Skeletal muscle satellite cell (primary cell): Measurements from ENCODE around the gene EPB41L3.

ENCODE experiments used
- H3K27me3 ChIP-seq: 2 replicates; pipeline ENCODE4 v1.7.0; 2013; ENCODE audit warnings: low read length; ENCODE audit not compliant: control insufficient read depth, insufficient read depth
- H3K36me3 ChIP-seq: 2 replicates; pipeline ENCODE4 v1.7.0; 2013; ENCODE audit warnings: mild to moderate bottlenecking, control low read depth, low read length; ENCODE audit not compliant: insufficient read depth
- H3K4me1 ChIP-seq: 2 replicates; pipeline ENCODE4 v1.7.0; 2013; ENCODE audit warnings: low read length; ENCODE audit not compliant: control insufficient read depth, insufficient read depth
- H3K4me2 ChIP-seq: 2 replicates; pipeline ENCODE4 v1.7.0; 2013; ENCODE audit warnings: mild to moderate bottlenecking, low read length
- H3K4me3 ChIP-seq: 2 replicates; pipeline ENCODE4 v1.7.0; 2013; ENCODE audit warnings: low read length
- H3K9ac ChIP-seq: 2 replicates; pipeline ENCODE4 v1.7.0; 2013; ENCODE audit warnings: mild to moderate bottlenecking, low read depth, low read length, moderate library complexity
- H3K9me3 ChIP-seq: replicated peaks from 2 replicates; pipeline ENCODE4 v1.7.0; 2013; ENCODE audit warnings: mild to moderate bottlenecking, control low read depth, low read length

EPB41L3 gene

DNA sequence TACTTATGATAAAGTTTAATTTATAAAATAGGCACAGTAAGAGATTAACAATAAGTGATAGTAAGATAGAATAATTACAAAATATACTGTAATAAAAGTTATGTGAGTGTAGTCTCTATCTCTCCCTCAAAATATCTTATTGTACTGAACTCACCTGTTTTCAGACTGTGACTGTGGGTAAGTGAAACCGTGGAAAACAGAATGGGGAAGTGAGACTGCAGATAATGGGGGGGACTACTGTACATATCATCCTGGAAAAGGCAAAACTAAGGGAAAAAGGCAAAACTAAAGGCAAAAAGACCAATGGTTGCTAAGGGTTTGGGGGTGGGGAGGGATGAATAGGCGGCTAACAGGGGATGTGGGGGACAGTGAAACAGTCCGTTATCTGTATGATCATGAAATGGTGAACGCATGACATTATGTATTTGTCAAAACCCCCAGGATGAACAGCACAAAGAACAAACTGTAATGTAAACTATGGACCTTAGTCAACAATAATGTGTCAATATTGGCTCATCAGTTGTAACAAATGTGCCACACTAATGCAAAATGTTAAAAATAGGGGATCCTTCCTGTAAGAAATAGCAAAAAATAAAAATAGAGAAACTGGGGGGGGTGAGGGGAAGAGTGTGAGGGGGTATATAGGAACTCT, 93.8 kb downstream of the EPB41L3 start:
- no peaks in the 10 kb centered on the region for H3K9me3 ChIP-seq
- H3K9ac ChIP-seq, result no peak overlapping the region
- H3K4me3 ChIP-seq, result no peak overlapping the region
- H3K36me3 ChIP-seq, result no peaks in the 10 kb centered on the region
- no peak overlapping the region for H3K4me2 ChIP-seq
- no peaks in the 10 kb centered on the region for H3K27me3 ChIP-seq
- H3K4me1 ChIP-seq, result no peaks in the 10 kb centered on the region

DNA sequence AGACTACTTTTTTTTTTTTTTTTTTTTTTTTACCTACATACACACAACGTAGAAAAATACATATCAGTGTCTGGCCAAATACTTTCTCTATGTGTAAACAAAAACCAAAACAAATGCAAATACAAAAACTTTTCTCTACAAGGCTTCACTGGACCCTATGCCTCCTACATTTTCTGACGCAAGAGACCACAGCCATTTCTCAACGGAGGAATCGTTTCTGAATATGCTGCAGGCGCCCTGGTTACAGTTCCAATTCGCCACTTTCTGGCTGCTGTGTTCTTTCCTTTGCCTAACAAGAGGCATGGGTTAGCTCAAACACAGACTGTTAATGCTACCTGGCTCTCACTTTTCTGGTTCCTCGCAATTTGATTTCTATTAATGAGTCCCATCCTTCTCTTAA, 96.4 kb downstream of the EPB41L3 start:
- Histone ChIP-seq H3K4me1 (no peaks in the 10 kb centered on the region), H3K4me3 (no peak overlapping the region), H3K27me3 (no peaks in the 10 kb centered on the region), H3K4me2 (no peak overlapping the region), H3K9ac (no peak overlapping the region), H3K9me3 (no peaks in the 10 kb centered on the region), H3K36me3 (no peaks in the 10 kb centered on the region)

DNA sequence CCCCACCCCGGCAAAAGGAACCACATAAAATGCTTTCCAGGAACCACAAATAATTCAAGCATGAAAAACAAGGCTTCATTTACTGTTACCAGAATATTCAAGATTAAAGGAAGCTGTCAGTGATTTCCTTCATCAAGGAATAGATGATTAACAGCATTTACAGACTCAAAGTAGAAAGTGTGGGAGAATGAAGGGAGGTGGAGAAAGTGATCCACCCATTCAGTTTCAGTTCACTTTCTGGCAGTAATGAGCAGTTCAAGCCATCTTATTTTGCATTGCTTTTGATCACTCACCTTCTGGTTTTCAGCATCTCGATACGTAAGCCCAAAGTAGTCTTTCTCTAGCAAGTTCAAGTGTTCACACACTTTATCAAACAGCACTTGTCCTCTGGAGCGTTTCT, 99.0 kb downstream of the EPB41L3 start:
- H3K4me3 ChIP-seq, result no peak overlapping the region
- H3K9me3 ChIP-seq, result no peaks in the 10 kb centered on the region
- no peaks in the 10 kb centered on the region for H3K27me3 ChIP-seq
- H3K36me3 ChIP-seq, result no peaks in the 10 kb centered on the region
- H3K9ac ChIP-seq, result no peak overlapping the region
- H3K4me2 ChIP-seq, result no peak overlapping the region
- H3K4me1 ChIP-seq, result no peaks in the 10 kb centered on the region

DNA sequence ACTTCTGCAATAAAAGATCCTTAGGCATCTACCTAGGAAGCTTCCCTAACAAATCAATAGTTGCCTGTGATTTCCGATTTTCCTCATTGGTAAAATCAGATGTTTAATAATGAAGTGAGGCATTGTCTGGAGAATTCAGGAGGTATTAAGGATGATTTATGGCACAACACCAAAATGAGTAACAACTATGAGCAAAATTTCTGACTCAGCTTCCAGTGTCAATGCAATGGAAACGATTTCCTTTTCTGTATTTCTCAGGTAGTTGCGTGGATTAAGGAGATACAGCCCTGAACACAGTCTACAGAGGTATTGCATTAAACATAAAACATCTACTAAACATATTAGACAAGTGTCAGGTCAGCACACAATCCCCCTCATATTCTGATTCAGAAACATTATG, 99.5 kb downstream of the EPB41L3 start:
- H3K27me3 ChIP-seq, result no peaks in the 10 kb centered on the region
- H3K4me3 ChIP-seq, result no peak overlapping the region
- H3K4me2 ChIP-seq, result no peak overlapping the region
- no peaks in the 10 kb centered on the region for H3K9me3 ChIP-seq
- no peaks in the 10 kb centered on the region for H3K36me3 ChIP-seq
- no peak overlapping the region for H3K9ac ChIP-seq
- H3K4me1 ChIP-seq, result no peaks in the 10 kb centered on the region

DNA sequence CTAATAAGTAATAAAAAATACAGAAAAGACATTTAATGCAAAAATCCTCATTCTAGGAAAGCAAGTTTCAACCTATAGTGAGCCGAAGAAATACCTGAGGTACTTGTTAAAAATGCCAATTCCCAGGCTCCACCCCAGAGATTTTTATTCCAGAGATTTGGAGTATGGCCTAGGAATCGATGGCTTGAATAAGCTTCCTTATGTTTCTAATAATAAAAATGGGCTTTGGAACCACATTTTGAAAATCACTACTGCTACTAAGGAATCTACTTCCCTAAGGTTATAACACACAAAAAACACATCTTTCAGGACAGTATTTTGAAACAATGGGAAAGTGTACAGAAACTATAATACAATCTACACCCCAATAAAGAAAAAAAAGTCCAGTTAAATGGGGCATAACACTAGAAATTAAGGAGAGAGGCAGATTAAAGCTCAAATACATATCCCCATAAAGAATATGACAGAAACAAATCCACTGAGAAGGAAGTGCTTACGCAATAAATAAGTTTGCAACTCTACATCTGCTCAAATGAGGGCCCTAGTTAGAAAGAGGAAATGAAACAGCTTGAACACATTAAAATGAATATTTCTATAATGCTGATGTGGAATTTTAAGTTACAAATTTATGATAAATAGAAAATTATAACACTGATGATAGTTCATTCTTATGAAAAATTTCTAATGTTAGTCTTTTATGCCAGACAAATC, 103.7 kb downstream of the EPB41L3 start:
- Histone ChIP-seq H3K36me3 (no peaks in the 10 kb centered on the region), H3K4me2 (no peak overlapping the region), H3K27me3 (no peaks in the 10 kb centered on the region), H3K9ac (no peak overlapping the region), H3K4me3 (no peak overlapping the region), H3K4me1 (no peaks in the 10 kb centered on the region), H3K9me3 (no peaks in the 10 kb centered on the region)

DNA sequence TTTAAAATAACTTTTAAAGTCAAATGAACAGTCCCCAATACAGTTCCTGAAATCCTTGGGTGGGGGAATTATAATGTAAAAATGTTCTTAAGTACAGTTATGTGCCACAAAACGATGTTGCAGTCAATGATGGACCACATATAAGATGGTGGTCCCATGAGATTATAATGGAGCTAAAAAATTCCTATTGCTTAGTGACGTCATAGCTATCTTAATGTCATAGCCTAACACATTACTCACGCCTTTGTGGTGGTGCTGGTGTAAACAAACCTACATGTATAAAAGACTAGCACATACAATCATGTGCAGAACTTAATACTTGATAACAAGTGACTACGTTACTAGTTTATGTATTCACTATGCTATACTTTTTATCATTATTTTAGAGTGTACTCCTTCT, 109.4 kb downstream of the EPB41L3 start:
- no peak overlapping the region for H3K9ac ChIP-seq
- no peaks in the 10 kb centered on the region for H3K9me3 ChIP-seq
- H3K4me1 ChIP-seq, result no peaks in the 10 kb centered on the region

GRCh38 chr18:5431836-5432575, 111.8 kb downstream of the EPB41L3 start:
- no peaks in the 10 kb centered on the region for H3K36me3 ChIP-seq
- no peaks in the 10 kb centered on the region for H3K4me1 ChIP-seq
- H3K4me3 ChIP-seq, result no peak overlapping the region
- H3K4me2 ChIP-seq, result no peak overlapping the region
- H3K9ac ChIP-seq, result no peak overlapping the region
- peaks cover 3% of the 10 kb centered on the region for H3K9me3 ChIP-seq
- no peaks in the 10 kb centered on the region for H3K27me3 ChIP-seq

More for the DNA sequence above, 109.4 kb downstream of the EPB41L3 start:
- Histone ChIP-seq H3K4me3 (no peak overlapping the region), H3K4me2 (no peak overlapping the region), H3K36me3 (no peaks in the 10 kb centered on the region), H3K27me3 (no peaks in the 10 kb centered on the region)

GRCh38 chr18:5430131-5430530, 113.7 kb downstream of the EPB41L3 start:
- Histone ChIP-seq H3K36me3 (no peaks in the 10 kb centered on the region), H3K9me3 (peaks cover 3% of the 10 kb centered on the region), H3K4me1 (no peaks in the 10 kb centered on the region), H3K27me3 (no peaks in the 10 kb centered on the region), H3K4me3 (no peak overlapping the region), H3K4me2 (no peak overlapping the region), H3K9ac (no peak overlapping the region)

DNA sequence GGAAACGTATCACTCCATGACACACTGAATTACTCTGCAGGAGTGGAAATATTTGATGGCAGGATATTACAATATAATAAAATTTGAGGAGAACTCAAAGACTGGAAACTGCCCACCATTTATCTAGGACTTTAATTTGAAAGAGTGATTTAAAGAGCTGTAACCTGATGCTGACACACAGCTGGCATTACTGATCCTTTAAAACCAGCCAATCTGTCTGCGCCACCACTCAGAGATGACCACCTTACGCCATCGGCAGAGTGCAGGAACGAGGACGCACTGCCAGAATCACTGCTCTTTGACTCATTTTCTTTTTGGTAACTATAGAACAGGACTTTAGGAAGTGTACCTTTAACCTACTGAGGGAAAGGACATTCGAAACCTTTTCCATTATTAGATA, 114.1 kb downstream of the EPB41L3 start:
- no peak overlapping the region for H3K4me2 ChIP-seq
- H3K4me1 ChIP-seq, result no peaks in the 10 kb centered on the region

DNA sequence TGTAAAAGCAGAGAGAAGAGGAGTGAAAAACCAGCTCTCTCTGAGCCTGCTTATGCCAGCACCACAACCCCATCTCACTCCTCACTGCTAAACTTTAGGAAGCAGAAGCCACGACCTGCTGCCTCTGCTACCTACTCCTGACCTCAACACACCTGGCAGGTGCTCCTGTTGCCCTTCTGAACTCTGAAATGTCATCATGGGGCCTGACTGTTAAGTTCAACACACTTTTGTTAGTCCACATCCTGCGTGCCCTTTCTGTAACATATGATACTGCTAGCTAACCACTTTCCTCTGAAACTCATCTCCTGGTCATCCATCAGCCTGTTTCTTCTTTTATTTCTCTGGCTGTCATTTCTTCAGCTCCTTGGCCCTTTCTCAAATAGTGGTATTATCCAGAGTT, 118.1 kb downstream of the EPB41L3 start:
- no peaks in the 10 kb centered on the region for H3K36me3 ChIP-seq
- H3K9me3 ChIP-seq, result peaks cover 3% of the 10 kb centered on the region
- H3K4me3 ChIP-seq, result no peak overlapping the region
- no peaks in the 10 kb centered on the region for H3K4me1 ChIP-seq
- no peaks in the 10 kb centered on the region for H3K27me3 ChIP-seq
- no peak overlapping the region for H3K4me2 ChIP-seq
- no peak overlapping the region for H3K9ac ChIP-seq

More for the DNA sequence above, 114.1 kb downstream of the EPB41L3 start:
- H3K9ac ChIP-seq, result no peak overlapping the region
- H3K27me3 ChIP-seq, result no peaks in the 10 kb centered on the region
- no peak overlapping the region for H3K4me3 ChIP-seq
- no peaks in the 10 kb centered on the region for H3K36me3 ChIP-seq
- peaks cover 3% of the 10 kb centered on the region for H3K9me3 ChIP-seq

DNA sequence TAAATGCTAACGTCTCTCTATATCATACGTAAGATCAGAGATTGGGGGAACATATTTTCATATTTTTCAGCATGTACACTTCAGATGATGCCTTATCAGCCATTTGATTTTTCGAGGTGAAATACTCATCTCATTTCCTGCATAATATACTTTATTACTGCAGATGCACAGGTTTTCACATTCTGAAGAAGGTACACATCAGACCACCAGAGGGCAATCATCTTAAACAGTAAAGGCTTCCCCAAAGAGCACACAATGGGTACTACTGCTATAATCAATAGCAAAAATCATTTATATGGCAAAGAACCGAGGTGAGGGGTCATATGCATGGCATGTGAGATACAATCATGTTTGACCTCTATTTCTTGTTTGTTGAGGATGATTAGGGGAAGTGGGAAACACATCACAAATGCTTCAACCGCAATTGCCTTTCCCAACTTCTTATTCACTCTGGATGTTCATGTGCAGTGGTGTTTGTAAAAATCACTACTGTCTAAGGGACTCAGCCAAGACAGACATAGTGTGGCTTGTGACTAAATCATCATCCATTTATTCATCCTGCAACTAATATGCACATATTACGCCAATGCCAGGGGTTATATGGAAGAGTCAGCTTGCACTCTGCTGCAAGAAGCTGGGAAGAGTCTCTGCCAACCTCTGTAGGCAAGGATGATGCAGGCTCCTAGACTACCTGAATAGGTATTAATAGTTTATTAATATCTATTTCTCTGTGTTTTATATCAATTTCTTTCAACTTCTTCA, 118.7 kb downstream of the EPB41L3 start:
- no peaks in the 10 kb centered on the region for H3K4me1 ChIP-seq
- H3K9me3 ChIP-seq, result peaks cover 3% of the 10 kb centered on the region
- no peaks in the 10 kb centered on the region for H3K27me3 ChIP-seq
- H3K36me3 ChIP-seq, result no peaks in the 10 kb centered on the region
- no peak overlapping the region for H3K4me3 ChIP-seq
- no peak overlapping the region for H3K9ac ChIP-seq
- no peak overlapping the region for H3K4me2 ChIP-seq
